ENCODE data around the gene NSDHL. TPM values are rescaled to one million over a fixed set of nuclear protein-coding genes. Genes with fewer than 3 reads are reported as not detected.

NSDHL gene
- total and polyA plus RNA-seq, 2 experiments from 2014 or later, result 32.4 to 34.3 TPM

DNA sequence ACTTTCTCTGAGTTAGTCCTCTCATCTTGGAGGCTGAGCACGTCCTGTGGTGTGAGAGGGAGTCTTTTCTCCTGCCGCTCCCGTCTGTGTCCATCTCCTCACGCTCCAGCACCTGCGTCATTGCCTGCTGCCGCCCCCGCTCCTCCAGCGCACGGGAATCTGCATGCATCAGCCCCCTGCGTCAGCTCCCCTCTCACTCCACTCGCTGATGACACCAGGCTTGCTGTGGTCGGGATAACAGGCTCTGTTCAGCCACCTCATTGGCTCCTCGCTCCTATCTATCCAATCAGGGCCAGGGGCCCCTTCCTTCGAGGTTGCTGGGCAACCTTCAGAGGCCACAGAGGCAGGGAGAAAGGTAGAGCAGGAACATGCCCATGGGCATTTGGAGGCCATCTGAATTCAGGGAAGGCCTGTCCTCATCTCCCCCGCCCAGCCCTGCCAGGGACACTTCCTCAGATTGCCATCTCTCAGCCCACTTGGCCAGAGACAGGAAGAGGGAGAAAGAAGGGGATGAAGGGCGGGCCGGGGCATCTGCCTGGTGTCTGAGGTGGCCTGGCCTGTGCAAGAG, 76.3 kb downstream of the NSDHL start:
- H3K27ac ChIP-seq (ENCODE audit: low read depth), result no peak overlapping the region
- peak overlapping the region; percentile 45 for H3K4me3 ChIP-seq
- no peaks in the 10 kb centered on the region for H3K36me3 Mint-ChIP-seq (ENCODE audit: low read depth)

More for the DNA sequence above, 76.3 kb downstream of the NSDHL start:
- Histone ChIP-seq H3K79me2 (replicated peaks; ENCODE audit: insufficient read depth) (no peaks in the 10 kb centered on the region), H3K27me3 (ENCODE audit: insufficient read depth) (no peaks in the 10 kb centered on the region), H3K36me3 (ENCODE audit: insufficient read depth) (no peaks in the 10 kb centered on the region), H2AFZ (no peak overlapping the region), H3K9me2 (ENCODE audit: insufficient read depth) (no peaks in the 10 kb centered on the region), H3F3A (replicated peaks; ENCODE audit: low read depth) (no peaks in the 10 kb centered on the region), H3K4me2 (peak overlapping the region; percentile 63), H4K20me1 (replicated peaks; ENCODE audit: insufficient read depth) (no peaks in the 10 kb centered on the region), H3K4me1 (ENCODE audit: insufficient read depth) (peaks cover 8% of the 10 kb centered on the region; the same call in 1 of the 2 replicates)
- peaks cover 4% of the 10 kb centered on the region for H3K27me3 Mint-ChIP-seq (ENCODE audit: insufficient read depth, low read depth, poor library complexity)
- H3K4me1 Mint-ChIP-seq, result peaks cover 18% of the 10 kb centered on the region
- H3K9me3 Mint-ChIP-seq, result no peaks in the 10 kb centered on the region; the same call in 2 of the 3 replicates
- H3K27ac Mint-ChIP-seq, result no peak overlapping the region; the same call in 1 of the 2 replicates
- peak; percentile 86 for ATAC-seq
- peak; percentile 76 for DNase-seq (ENCODE audit: low spot score)
- TF ChIP-seq CREB1 (CRISPR knock-in tag; IDR thresholded peaks at IDR 0.05; ENCODE audit: low read depth) (peak; percentile 55), POLR2AphosphoS5 (IDR thresholded peaks at IDR 0.05; ENCODE audit: low read depth) (peak; percentile 18; the same call in 1 of the 2 replicates), EZH2 (IDR thresholded peaks at IDR 0.05; ENCODE audit: low read depth, unreplicated experiment) (no peak)
- TF ChIP-seq, protein P1, sequence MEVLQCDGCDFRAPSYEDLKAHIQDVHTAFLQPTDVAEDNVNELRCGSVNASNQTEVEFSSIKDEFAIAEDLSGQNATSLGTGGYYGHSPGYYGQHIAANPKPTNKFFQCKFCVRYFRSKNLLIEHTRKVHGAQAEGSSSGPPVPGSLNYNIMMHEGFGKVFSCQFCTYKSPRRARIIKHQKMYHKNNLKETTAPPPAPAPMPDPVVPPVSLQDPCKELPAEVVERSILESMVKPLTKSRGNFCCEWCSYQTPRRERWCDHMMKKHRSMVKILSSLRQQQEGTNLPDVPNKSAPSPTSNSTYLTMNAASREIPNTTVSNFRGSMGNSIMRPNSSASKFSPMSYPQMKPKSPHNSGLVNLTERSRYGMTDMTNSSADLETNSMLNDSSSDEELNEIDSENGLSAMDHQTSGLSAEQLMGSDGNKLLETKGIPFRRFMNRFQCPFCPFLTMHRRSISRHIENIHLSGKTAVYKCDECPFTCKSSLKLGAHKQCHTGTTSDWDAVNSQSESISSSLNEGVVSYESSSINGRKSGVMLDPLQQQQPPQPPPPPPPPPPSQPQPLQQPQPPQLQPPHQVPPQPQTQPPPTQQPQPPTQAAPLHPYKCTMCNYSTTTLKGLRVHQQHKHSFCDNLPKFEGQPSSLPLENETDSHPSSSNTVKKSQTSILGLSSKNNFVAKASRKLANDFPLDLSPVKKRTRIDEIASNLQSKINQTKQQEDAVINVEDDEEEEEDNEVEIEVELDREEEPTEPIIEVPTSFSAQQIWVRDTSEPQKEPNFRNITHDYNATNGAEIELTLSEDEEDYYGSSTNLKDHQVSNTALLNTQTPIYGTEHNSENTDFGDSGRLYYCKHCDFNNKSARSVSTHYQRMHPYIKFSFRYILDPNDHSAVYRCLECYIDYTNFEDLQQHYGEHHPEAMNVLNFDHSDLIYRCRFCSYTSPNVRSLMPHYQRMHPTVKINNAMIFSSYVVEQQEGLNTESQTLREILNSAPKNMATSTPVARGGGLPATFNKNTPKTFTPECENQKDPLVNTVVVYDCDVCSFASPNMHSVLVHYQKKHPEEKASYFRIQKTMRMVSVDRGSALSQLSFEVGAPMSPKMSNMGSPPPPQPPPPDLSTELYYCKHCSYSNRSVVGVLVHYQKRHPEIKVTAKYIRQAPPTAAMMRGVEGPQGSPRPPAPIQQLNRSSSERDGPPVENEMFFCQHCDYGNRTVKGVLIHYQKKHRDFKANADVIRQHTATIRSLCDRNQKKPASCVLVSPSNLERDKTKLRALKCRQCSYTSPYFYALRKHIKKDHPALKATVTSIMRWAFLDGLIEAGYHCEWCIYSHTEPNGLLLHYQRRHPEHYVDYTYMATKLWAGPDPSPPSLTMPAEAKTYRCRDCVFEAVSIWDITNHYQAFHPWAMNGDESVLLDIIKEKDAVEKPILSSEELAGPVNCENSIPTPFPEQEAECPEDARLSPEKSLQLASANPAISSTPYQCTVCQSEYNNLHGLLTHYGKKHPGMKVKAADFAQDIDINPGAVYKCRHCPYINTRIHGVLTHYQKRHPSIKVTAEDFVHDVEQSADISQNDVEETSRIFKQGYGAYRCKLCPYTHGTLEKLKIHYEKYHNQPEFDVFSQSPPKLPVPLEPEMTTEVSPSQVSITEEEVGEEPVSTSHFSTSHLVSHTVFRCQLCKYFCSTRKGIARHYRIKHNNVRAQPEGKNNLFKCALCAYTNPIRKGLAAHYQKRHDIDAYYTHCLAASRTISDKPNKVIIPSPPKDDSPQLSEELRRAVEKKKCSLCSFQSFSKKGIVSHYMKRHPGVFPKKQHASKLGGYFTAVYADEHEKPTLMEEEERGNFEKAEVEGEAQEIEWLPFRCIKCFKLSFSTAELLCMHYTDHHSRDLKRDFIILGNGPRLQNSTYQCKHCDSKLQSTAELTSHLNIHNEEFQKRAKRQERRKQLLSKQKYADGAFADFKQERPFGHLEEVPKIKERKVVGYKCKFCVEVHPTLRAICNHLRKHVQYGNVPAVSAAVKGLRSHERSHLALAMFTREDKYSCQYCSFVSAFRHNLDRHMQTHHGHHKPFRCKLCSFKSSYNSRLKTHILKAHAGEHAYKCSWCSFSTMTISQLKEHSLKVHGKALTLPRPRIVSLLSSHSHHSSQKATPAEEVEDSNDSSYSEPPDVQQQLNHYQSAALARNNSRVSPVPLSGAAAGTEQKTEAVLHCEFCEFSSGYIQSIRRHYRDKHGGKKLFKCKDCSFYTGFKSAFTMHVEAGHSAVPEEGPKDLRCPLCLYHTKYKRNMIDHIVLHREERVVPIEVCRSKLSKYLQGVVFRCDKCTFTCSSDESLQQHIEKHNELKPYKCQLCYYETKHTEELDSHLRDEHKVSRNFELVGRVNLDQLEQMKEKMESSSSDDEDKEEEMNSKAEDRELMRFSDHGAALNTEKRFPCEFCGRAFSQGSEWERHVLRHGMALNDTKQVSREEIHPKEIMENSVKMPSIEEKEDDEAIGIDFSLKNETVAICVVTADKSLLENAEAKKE (CRISPR knock-in tag; IDR thresholded peaks at IDR 0.05), result no peak
- H3K4me3 Mint-ChIP-seq, result peak overlapping the region; percentile 74
